Measurements from ENCODE around the gene SEMA6B.

The SEMA6B gene

DNA sequence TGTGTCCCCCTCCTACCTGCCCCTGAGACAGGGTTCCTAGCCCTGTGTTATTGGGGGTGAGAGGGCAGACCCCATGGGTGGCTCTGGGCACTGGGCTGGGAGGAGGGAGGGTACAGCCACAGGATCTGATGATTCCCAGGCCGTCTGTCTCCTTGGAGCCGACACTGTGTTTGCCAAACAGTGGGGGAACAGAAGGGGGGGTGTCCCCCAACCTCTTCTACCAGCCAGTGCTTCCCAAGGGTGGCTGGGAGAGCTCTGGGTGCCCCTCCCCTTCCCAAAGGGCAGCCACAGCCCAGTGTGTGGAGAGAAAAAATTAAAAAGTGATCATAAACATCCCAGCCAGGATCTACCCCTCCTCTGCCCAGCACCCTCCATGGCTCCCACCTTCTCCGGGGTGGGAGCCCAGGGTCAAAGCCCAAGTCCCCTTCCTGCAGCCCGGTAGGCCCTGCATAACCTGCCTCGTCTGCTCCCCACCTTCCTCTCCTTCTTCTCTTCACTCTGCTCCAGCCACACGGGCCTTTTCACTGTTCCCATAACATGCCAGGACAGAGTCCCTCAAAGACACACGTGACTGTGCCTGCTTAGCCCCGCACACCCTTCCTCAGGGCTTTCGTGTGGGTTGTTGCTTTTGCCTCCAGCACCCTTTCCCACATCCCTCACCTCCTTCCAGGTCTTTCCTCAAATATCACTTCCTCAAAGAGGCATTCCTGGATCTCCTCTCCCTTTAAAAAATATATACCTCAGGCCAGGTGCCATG, 39.8 kb downstream of the SEMA6B start:
- no peak overlapping the region for H3K4me3 ChIP-seq (ENCODE audit: low read depth, low read length)
- in situ Hi-C loops (cut with HindIII; ENCODE audit: low sequenced_read_pairs), result no loop called here
- no peak for DNase-seq (ENCODE audit: low read depth)
- TF ChIP-seq, protein P1, sequence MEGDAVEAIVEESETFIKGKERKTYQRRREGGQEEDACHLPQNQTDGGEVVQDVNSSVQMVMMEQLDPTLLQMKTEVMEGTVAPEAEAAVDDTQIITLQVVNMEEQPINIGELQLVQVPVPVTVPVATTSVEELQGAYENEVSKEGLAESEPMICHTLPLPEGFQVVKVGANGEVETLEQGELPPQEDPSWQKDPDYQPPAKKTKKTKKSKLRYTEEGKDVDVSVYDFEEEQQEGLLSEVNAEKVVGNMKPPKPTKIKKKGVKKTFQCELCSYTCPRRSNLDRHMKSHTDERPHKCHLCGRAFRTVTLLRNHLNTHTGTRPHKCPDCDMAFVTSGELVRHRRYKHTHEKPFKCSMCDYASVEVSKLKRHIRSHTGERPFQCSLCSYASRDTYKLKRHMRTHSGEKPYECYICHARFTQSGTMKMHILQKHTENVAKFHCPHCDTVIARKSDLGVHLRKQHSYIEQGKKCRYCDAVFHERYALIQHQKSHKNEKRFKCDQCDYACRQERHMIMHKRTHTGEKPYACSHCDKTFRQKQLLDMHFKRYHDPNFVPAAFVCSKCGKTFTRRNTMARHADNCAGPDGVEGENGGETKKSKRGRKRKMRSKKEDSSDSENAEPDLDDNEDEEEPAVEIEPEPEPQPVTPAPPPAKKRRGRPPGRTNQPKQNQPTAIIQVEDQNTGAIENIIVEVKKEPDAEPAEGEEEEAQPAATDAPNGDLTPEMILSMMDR (IDR thresholded peaks at IDR 0.05; ENCODE audit: low read depth, low read length, missing control alignments), result no peak

- in situ Hi-C loops (cut with HindIII; ENCODE audit: low sequenced_read_pairs), result no loop called here
- no peak overlapping the region for H3K4me3 ChIP-seq (ENCODE audit: low read depth, low read length)
Observed at GRCh38 chr19:4519172-4519496, 40.4 kb downstream of the SEMA6B start.

DNA sequence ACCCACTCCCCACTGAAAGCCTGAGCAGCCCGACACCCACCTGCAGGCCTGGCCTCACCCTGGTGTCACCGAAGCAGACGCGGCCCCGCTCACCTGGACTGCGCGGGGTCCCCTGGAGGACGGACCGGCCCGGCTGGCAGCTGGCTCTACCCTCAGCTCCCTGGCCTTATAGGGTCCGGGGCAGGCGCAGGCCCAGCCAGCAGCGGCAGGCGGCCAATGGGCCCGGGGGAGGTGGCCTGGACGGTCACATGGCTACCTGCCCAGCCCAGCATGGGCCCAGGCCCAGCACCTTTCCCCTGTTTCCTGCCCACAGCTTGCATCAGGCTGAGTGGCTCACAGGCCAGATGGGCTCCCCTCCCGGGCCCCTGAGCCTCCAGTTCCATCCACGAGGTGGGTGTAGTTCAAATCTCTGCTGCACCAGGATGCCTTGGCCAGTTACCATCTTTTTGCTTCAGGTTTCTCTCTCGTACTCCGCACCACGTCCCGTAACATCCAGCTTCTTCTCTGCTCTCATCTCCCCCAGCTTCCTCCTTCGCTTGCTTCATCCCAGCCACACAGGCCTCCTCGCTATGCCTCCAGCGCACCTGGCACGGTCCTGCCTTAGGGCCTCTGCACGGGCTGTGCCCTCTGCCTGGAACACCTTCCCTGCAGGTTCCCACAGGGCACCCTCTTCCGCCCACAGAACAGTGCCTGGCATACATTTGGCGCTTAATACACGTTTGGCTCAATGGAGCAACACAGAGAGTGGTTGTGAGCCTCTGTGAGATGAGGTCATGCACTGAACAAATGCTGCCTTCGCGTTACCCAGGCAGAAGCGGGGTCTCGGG, 40.9 kb downstream of the SEMA6B start, which contains the start of gene PLIN4:
TSS of gene PLIN4 (minus strand) at position 142 of the 827 bp plus-strand sequence. CDS start 214 bp downstream, outside the sequence.
- in situ Hi-C loops (cut with HindIII; ENCODE audit: low sequenced_read_pairs), result no loop called here
- no peak for DNase-seq (ENCODE audit: low read depth)
- TF ChIP-seq, protein P1 (IDR thresholded peaks at IDR 0.05; ENCODE audit: low read depth, low read length, missing control alignments), result no peak
- no peak within 1 kb of the TSS for H3K4me3 ChIP-seq (ENCODE audit: low read depth, low read length)

More at GRCh38 chr19:4519172-4519496, 40.4 kb downstream of the SEMA6B start:
- TF ChIP-seq, protein P1 (IDR thresholded peaks at IDR 0.05; ENCODE audit: low read depth, low read length, missing control alignments), result no peak
- DNase-seq (ENCODE audit: low read depth), result no peak

GRCh38 chr19:4517451-4518057, 41.9 kb downstream of the SEMA6B start:
- no peak overlapping the region for H3K4me3 ChIP-seq (ENCODE audit: low read depth, low read length)
- TF ChIP-seq, protein P1 (IDR thresholded peaks at IDR 0.05; ENCODE audit: low read depth, low read length, missing control alignments), result no peak
- in situ Hi-C loops (cut with HindIII; ENCODE audit: low sequenced_read_pairs), result no loop called here

GRCh38 chr19:4516939-4517300, 42.6 kb downstream of the SEMA6B start:
- no peak overlapping the region for H3K4me3 ChIP-seq (ENCODE audit: low read depth, low read length)
- DNase-seq (ENCODE audit: low read depth), result no peak
- in situ Hi-C loops (cut with HindIII; ENCODE audit: low sequenced_read_pairs), result no loop called here
- TF ChIP-seq, protein P1 (IDR thresholded peaks at IDR 0.05; ENCODE audit: low read depth, low read length, missing control alignments), result no peak

More at GRCh38 chr19:4517451-4518057, 41.9 kb downstream of the SEMA6B start:
- no peak for DNase-seq (ENCODE audit: low read depth)

GRCh38 chr19:4516199-4516938, 43.1 kb downstream of the SEMA6B start:
- no peak overlapping the region for H3K4me3 ChIP-seq (ENCODE audit: low read depth, low read length)
- TF ChIP-seq, protein P1 (IDR thresholded peaks at IDR 0.05; ENCODE audit: low read depth, low read length, missing control alignments), result no peak
- DNase-seq (ENCODE audit: low read depth), result no peak
- in situ Hi-C loops (cut with HindIII; ENCODE audit: low sequenced_read_pairs), result no loop called here

Data from astrocyte of the cerebellum (primary cell).